SK-N-SH (cell line): ENCODE measurements around the gene NSMCE4A. TPM values are rescaled to one million over a fixed set of nuclear protein-coding genes. Genes with fewer than 3 reads are reported as not detected.

ENCODE experiments used
- CTCF ChIA-PET: fragments of 300-600, 350-600 bp; formaldehyde crosslinking; extraction: SDS; loops from one replicate; lab custom pipeline; 2021; lab: Yijun Ruan, JAX
- POLR2A ChIA-PET: fragments of 350-600 bp; sonication (Branson Sonifier 250); formaldehyde crosslinking; extraction: SDS; loops from one replicate; lab custom pipeline; 2020; ENCODE audit warnings: antibody characterized with exemption, inconsistent platforms; lab: Yijun Ruan, JAX
- DNase-seq: peaks from one replicate; pipeline ENCODE4 v3.0.0; 2012
- H2AFZ ChIP-seq: fragments of 200-600 bp; sonication (generic); 2 replicates; pipeline ENCODE4 v1.8.1; 2016; ENCODE audit warnings: antibody characterized with exemption, mild to moderate bottlenecking, low read depth
- H3F3A ChIP-seq: fragments of 200-600 bp; sonication (generic); replicated peaks from 2 replicates; pipeline ENCODE3; 2016; ENCODE audit warnings: antibody characterized with exemption, mild to moderate bottlenecking; ENCODE audit not compliant: insufficient read depth
- H3K27ac ChIP-seq, 2 experiments: fragments of 200-500 bp in 1 of 2; fragments of 200-600 bp in 1 of 2; sonication (Bioruptor generic) in 1 of 2; sonication (generic), shearing (Covaris generic) in 1 of 2; 2 replicates each; pipeline versions ENCODE4 v1.5.1 to v1.6.1; 2014 to 2016; ENCODE audit warnings: low read depth in 2 of 2, inconsistent platforms in 1 of 2, low read length in 1 of 2, mild to moderate bottlenecking in 1 of 2, mixed read lengths in 1 of 2
- H3K27me3 ChIP-seq: fragments of 200-600 bp; sonication (generic), shearing (Covaris generic); 2 replicates; pipeline ENCODE4 v1.6.1; 2016; ENCODE audit warnings: mixed run types; ENCODE audit not compliant: insufficient read depth
- H3K36me3 ChIP-seq, 2 experiments: fragments of 200-500 bp in 1 of 2; fragments of 200-600 bp in 1 of 2; sonication (Bioruptor generic) in 1 of 2; sonication (generic) in 1 of 2; replicated peaks in 1 of 2; 2 replicates each; pipeline versions ENCODE3 to v1.5.1; 2014 to 2016; ENCODE audit warnings: low read length in 1 of 2, mild to moderate bottlenecking in 1 of 2; ENCODE audit not compliant: insufficient read depth in 2 of 2, control insufficient read depth in 1 of 2
- H3K4me1 ChIP-seq, 2 experiments: fragments of 200-500 bp in 1 of 2; fragments of 200-600 bp in 1 of 2; sonication (Bioruptor generic) in 1 of 2; sonication (generic), shearing (Covaris generic) in 1 of 2; 2 replicates each; pipeline versions ENCODE4 v1.5.1 to v1.6.1; 2014 to 2016; ENCODE audit warnings: low read depth in 1 of 2, low read length in 1 of 2, mixed run types in 1 of 2; ENCODE audit not compliant: insufficient read depth in 2 of 2, control insufficient read depth in 1 of 2
- H3K4me2 ChIP-seq: fragments of 200-600 bp; sonication (generic), shearing (Covaris generic); 2 replicates; pipeline ENCODE4 v1.6.1; 2017; ENCODE audit warnings: mixed run types
- H3K4me3 ChIP-seq, 2 experiments: fragments of 200-500 bp in 1 of 2; fragments of 200-600 bp in 1 of 2; sonication (Bioruptor generic) in 1 of 2; sonication (generic), shearing (Covaris generic) in 1 of 2; 2 replicates each; pipeline versions ENCODE4 v1.5.1 to v1.8.1; 2014 to 2016; ENCODE audit warnings: low read depth in 2 of 2, inconsistent platforms in 1 of 2, low read length in 1 of 2, mild to moderate bottlenecking in 1 of 2, mixed read lengths in 1 of 2, moderate library complexity in 1 of 2
- H3K79me2 ChIP-seq: fragments of 200-600 bp; sonication (generic); 2 replicates; pipeline ENCODE4 v1.8.1; 2017; ENCODE audit warnings: mild to moderate bottlenecking; ENCODE audit not compliant: insufficient read depth
- H3K9ac ChIP-seq: fragments of 200-600 bp; sonication (generic); 2 replicates; pipeline ENCODE4 v1.6.1; 2017; ENCODE audit warnings: mixed run types
- H3K9me2 ChIP-seq: fragments of 200-600 bp; sonication (generic); 2 replicates; pipeline ENCODE4 v1.6.1; 2017; ENCODE audit warnings: mixed run types
- H3K9me3 ChIP-seq: fragments of 200-600 bp; sonication (generic); 2 replicates; pipeline ENCODE4 v1.6.1; 2017; ENCODE audit warnings: mixed run types, mild to moderate bottlenecking, moderate library complexity
- H4K20me1 ChIP-seq: fragments of 200-600 bp; sonication (generic); 2 replicates; pipeline ENCODE4 v1.6.1; 2017; ENCODE audit warnings: mild to moderate bottlenecking, mixed run types; ENCODE audit not compliant: insufficient read depth
- CHD2 ChIP-seq: fragments of 150-350 bp; IDR thresholded peaks from 2 replicates; pipeline ENCODE4 v1.6.1; 2018; ENCODE audit warnings: low read length; ENCODE audit not compliant: partially characterized antibody
- FOSL2 ChIP-seq: IDR thresholded peaks from 2 replicates; pipeline ENCODE4 v1.4.0; 2012; ENCODE audit warnings: low read depth, mild to moderate bottlenecking, moderate library complexity, borderline replicate concordance
- JUND ChIP-seq: IDR thresholded peaks from 2 replicates; pipeline ENCODE4 v1.4.0; 2012
- MAX ChIP-seq: IDR thresholded peaks from 2 replicates; pipeline ENCODE4 v1.4.0; 2012; ENCODE audit warnings: low read depth
- MEF2A ChIP-seq: IDR thresholded peaks from 2 replicates; pipeline ENCODE4 v1.4.0; 2012; ENCODE audit warnings: low read depth, borderline replicate concordance
- NFIC ChIP-seq: IDR thresholded peaks from 2 replicates; pipeline ENCODE4 v1.4.0; 2012; ENCODE audit warnings: borderline replicate concordance
- POLR2AphosphoS5 ChIP-seq: IDR thresholded peaks from 2 replicates; pipeline ENCODE4 v1.6.1; 2012; ENCODE audit warnings: low read depth, low read length
- RXRA ChIP-seq: IDR thresholded peaks from 2 replicates; pipeline ENCODE4 v1.4.0; 2012; ENCODE audit warnings: low read depth, mild to moderate bottlenecking, borderline replicate concordance
- TAF1 ChIP-seq: IDR thresholded peaks from 2 replicates; pipeline ENCODE4 v1.6.1; 2012; ENCODE audit warnings: low read depth, mild to moderate bottlenecking, low read length, moderate library complexity, borderline replicate concordance
- WGBS: methylation state at CpG from one replicate; pipeline ENCODE4 v1.1.6; 2017; ENCODE audit warnings: low lambda C conversion rate; 5-methylcytosine and 5-hydroxymethylcytosine counted together
- polyA plus RNA-seq, 3 experiments: library from polyadenylated mRNA; depleted of rRNA; stranded (reverse); fragments of >200 nt; gene quantifications; 2 replicates each; pipeline ENCODE4 v1.2.3, GENCODE V29; 2012
- TF ChIP-seq, protein P1 (sequence below): IDR thresholded peaks from 2 replicates; pipeline ENCODE4 v1.4.0; 2012; ENCODE audit warnings: low read depth, borderline replicate concordance

NSMCE4A gene
- polyA plus RNA-seq, 1 of the 3 experiments (the other 2 are of a cell fraction), result 28.5 TPM

DNA sequence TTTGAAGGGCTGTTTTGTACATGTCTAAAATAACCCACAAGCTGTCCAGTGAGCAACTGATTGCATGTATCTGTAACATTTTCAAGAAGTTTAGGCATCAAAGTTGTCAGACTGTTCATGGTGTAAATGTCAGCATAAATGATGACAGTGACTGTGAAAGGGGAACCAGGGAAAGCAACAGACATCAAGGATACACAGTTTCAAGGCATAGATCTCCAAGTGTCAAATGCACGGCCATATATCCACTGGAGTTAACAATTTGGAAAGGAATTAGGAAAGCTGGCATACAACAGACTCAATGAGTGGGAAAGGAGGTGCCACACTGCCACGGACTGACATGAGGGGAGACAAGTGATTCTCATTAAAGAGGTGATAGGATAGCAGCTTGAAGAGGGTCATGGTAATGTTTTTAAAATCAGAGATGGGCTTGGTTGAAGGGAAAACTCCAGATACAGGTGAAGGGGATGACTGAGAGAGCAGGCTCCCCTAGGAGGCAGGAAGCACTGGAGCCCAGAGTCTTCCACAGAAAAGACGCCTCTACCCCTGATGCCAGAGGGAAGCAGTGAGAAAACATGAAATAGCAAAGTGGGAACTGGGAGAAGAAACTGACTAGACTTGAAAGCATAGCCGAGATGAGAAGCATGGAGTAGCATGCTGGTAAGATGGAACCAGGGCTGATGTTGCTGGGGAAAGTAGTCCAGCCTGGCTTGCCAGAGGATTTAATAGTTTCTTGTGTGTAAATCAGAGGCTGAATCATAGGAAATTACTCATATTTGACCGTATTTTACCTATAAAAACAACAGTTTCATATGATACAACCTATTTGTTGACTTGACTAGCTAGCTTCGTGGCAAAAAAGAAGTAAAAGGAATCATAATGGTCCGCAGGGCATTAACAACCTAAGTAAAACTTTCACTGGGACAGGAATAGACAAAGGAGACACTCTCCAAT, 18.6 kb downstream of the NSMCE4A start:
- Histone ChIP-seq H3K9me2 (no peaks in the 10 kb centered on the region), H3K9ac (no peak overlapping the region), H3K4me1 (peaks cover 0 to 10% of the 10 kb centered on the region in 2 experiments; a peak in 1 of 4 replicates), H2AFZ (no peak overlapping the region), H3K79me2 (no peaks in the 10 kb centered on the region), H3K9me3 (no peaks in the 10 kb centered on the region), H3K27ac (peak overlapping the region in 1 of 2 experiments; percentile 24; a peak in 1 of 4 replicates), H3K4me2 (no peak overlapping the region), H3K4me3 (no peak overlapping the region), H3F3A (peaks cover 4% of the 10 kb centered on the region), H4K20me1 (no peaks in the 10 kb centered on the region), H3K27me3 (no peaks in the 10 kb centered on the region), H3K36me3 (peaks cover 4 to 21% of the 10 kb centered on the region in 2 experiments)
- ChIA-PET CTCF (interaction anchor here (0.8 to 1.4 kb wide), 3 partner anchors 19 to 157 kb away, joined by 3 to 4 read pairs (median 3); no protein-coding TSS in a partner anchor), POLR2A (no interaction called here)
- WGBS, result 71% methylated on average over 7 of the region's 7 CpGs
- DNase-seq, result no peak
- TF ChIP-seq FOSL2 (peak; percentile 69; the same call in 1 of the 2 replicates), MEF2A (no peak), JUND (peak; percentile 37)

DNA sequence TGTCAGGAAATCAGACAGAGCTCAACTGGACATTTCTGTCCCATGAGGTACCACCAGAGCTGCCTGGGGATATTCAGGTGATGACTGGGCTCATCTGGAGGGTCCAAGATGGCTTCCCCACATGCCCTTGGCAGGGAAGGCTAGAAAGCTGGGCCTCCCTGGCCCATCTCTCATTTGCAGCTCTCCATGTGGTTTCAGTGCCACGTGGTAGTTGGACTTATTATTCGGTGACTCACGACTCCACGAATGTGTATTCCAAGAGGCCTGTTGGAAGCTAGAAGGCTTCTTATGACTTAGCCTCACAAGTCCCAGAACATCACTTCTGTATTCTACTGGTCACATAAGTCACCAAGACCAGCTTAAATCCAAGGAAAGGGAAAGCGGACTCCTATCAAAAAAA, 22.8 kb downstream of the NSMCE4A start:
- Histone ChIP-seq H3K4me2 (no peak overlapping the region), H3K36me3 (peaks cover 0 to 3% of the 10 kb centered on the region in 2 experiments), H3F3A (peaks cover 7% of the 10 kb centered on the region), H3K27ac (no peak overlapping the region), H3K27me3 (no peaks in the 10 kb centered on the region), H3K79me2 (no peaks in the 10 kb centered on the region), H2AFZ (no peak overlapping the region), H3K4me3 (no peak overlapping the region), H3K9me3 (no peaks in the 10 kb centered on the region), H3K4me1 (peaks cover 0 to 10% of the 10 kb centered on the region in 2 experiments; a peak in 1 of 4 replicates), H3K9me2 (no peaks in the 10 kb centered on the region), H3K9ac (no peak overlapping the region), H4K20me1 (no peaks in the 10 kb centered on the region)
- ChIA-PET POLR2A (interaction anchor here (0.9 kb wide), 1 partner anchor 188 kb away, joined by 3 read pairs; no protein-coding TSS in a partner anchor), CTCF (interaction anchor here (0.7 kb wide), 2 partner anchors 23 to 262 kb away, joined by 3 read pairs; partner anchors contain the start of gene NSMCE4A)
- TF ChIP-seq TAF1 (no peak), RXRA (no peak), NFIC (no peak), POLR2AphosphoS5 (no peak), MAX (no peak), CHD2 (no peak)
- TF ChIP-seq, protein P1, sequence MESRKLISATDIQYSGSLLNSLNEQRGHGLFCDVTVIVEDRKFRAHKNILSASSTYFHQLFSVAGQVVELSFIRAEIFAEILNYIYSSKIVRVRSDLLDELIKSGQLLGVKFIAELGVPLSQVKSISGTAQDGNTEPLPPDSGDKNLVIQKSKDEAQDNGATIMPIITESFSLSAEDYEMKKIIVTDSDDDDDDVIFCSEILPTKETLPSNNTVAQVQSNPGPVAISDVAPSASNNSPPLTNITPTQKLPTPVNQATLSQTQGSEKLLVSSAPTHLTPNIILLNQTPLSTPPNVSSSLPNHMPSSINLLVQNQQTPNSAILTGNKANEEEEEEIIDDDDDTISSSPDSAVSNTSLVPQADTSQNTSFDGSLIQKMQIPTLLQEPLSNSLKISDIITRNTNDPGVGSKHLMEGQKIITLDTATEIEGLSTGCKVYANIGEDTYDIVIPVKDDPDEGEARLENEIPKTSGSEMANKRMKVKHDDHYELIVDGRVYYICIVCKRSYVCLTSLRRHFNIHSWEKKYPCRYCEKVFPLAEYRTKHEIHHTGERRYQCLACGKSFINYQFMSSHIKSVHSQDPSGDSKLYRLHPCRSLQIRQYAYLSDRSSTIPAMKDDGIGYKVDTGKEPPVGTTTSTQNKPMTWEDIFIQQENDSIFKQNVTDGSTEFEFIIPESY, result no peak
- WGBS, result 100% methylated on average over 5 of the region's 5 CpGs
- DNase-seq, result no peak
